ENCODE results near the gene CADPS2. TPM values are rescaled to one million over a fixed set of nuclear protein-coding genes. Genes with fewer than 3 reads are reported as not detected.

Gene CADPS2
- total RNA-seq, 2 donors from 2014 or later, result 16.4 to 32.5 TPM

- ATAC-seq (ENCODE audit: insufficient number of reproducible peaks, low FRiP score, low read depth), result no peak
Measured at GRCh38 chr7:122803851-122804250, 82.4 kb downstream of the CADPS2 start.

GRCh38 chr7:122803323-122803722, 82.9 kb downstream of the CADPS2 start:
- Histone ChIP-seq H3K4me1 (ENCODE audit: control insufficient read depth in 1 of 2, low read depth in 2 of 2) (no peaks in the 10 kb centered on the region), H3K27me3 (replicated peaks; ENCODE audit: insufficient read depth) (no peaks in the 10 kb centered on the region), H3K9me3 (no peaks in the 10 kb centered on the region), H3K36me3 (no peaks in the 10 kb centered on the region), H3K4me3 (no peak overlapping the region), H3K27ac (no peak overlapping the region)
- TF ChIP-seq CTCF (IDR thresholded peaks at IDR 0.05), result peak; percentile 20
- ATAC-seq (ENCODE audit: insufficient number of reproducible peaks, low FRiP score, low read depth) (no peak), DNase-seq (ENCODE audit: low spot score) (no peak)

More at GRCh38 chr7:122803851-122804250, 82.4 kb downstream of the CADPS2 start:
- Histone ChIP-seq H3K9me3 (no peaks in the 10 kb centered on the region), H3K4me1 (ENCODE audit: control insufficient read depth in 1 of 2, low read depth in 2 of 2) (no peaks in the 10 kb centered on the region), H3K4me3 (no peak overlapping the region), H3K36me3 (no peaks in the 10 kb centered on the region), H3K27me3 (replicated peaks; ENCODE audit: insufficient read depth) (no peaks in the 10 kb centered on the region), H3K27ac (no peak overlapping the region)
- no peak for TF ChIP-seq CTCF (IDR thresholded peaks at IDR 0.05)
- no peak for DNase-seq (ENCODE audit: low spot score)

GRCh38 chr7:122802301-122802751, 83.9 kb downstream of the CADPS2 start:
- no peak for ATAC-seq (ENCODE audit: insufficient number of reproducible peaks, low FRiP score, low read depth)
- Histone ChIP-seq H3K4me3 (no peak overlapping the region), H3K4me1 (ENCODE audit: control insufficient read depth in 1 of 2, low read depth in 2 of 2) (no peaks in the 10 kb centered on the region), H3K9me3 (no peaks in the 10 kb centered on the region), H3K27ac (peak overlapping the region in 1 of 2 donors; percentile 22), H3K27me3 (replicated peaks; ENCODE audit: insufficient read depth) (no peaks in the 10 kb centered on the region), H3K36me3 (no peaks in the 10 kb centered on the region)
- no peak for DNase-seq (ENCODE audit: low spot score)
- no peak for TF ChIP-seq CTCF (IDR thresholded peaks at IDR 0.05)

GRCh38 chr7:122791959-122792545, 94.2 kb downstream of the CADPS2 start:
- H3K27me3 ChIP-seq (replicated peaks; ENCODE audit: insufficient read depth), result no peaks in the 10 kb centered on the region
- no peaks in the 10 kb centered on the region for H3K9me3 ChIP-seq
- ATAC-seq (ENCODE audit: insufficient number of reproducible peaks, low FRiP score, low read depth) (no peak), DNase-seq (ENCODE audit: low spot score) (no peak)
- no peaks in the 10 kb centered on the region for H3K36me3 ChIP-seq
- no peak overlapping the region for H3K27ac ChIP-seq
- H3K4me3 ChIP-seq, result no peak overlapping the region
- no peaks in the 10 kb centered on the region for H3K4me1 ChIP-seq (ENCODE audit: control insufficient read depth in 1 of 2, low read depth in 2 of 2)
- no peak for TF ChIP-seq CTCF (IDR thresholded peaks at IDR 0.05)

GRCh38 chr7:122790591-122790990, 95.7 kb downstream of the CADPS2 start:
- no peak overlapping the region for H3K27ac ChIP-seq
- no peaks in the 10 kb centered on the region for H3K36me3 ChIP-seq
- ATAC-seq (ENCODE audit: insufficient number of reproducible peaks, low FRiP score, low read depth) (no peak), DNase-seq (ENCODE audit: low spot score) (no peak)
- no peak for TF ChIP-seq CTCF (IDR thresholded peaks at IDR 0.05)
- no peaks in the 10 kb centered on the region for H3K9me3 ChIP-seq
- no peaks in the 10 kb centered on the region for H3K4me1 ChIP-seq (ENCODE audit: control insufficient read depth in 1 of 2, low read depth in 2 of 2)
- no peaks in the 10 kb centered on the region for H3K27me3 ChIP-seq (replicated peaks; ENCODE audit: insufficient read depth)
- H3K4me3 ChIP-seq, result no peak overlapping the region
